HL-60 (cell line): ENCODE measurements around the gene CR2.

ENCODE experiments used
- CTCF ChIP-seq: IDR thresholded peaks from one replicate; pipeline ENCODE4 v1.5.1; 2011; ENCODE audit warnings: low read length, control low read depth, inconsistent platforms; ENCODE audit not compliant: insufficient read depth
- GABPA ChIP-seq: IDR thresholded peaks from 2 replicates; pipeline ENCODE4 v1.6.1; 2012; ENCODE audit warnings: low read depth

GRCh38 chr1:207421078-207421477 is 33.0 kb upstream of the CR2 start:
- TF ChIP-seq CTCF: no peak
- no peak for TF ChIP-seq GABPA
